Keratinocyte (primary cell): Measurements from ENCODE around the gene PAIP2. TPM values are rescaled to one million over a fixed set of nuclear protein-coding genes. Genes with fewer than 3 reads are reported as not detected.
A peak's percentile ranks its signal among the peaks of the same experiment; 100 is the strongest.

Experiments used
- DNase-seq: peaks from one replicate; pipeline ENCODE4 v3.0.0-alpha.2; 2011; ENCODE audit warnings: low read depth, missing footprints, low spot score
- FAIRE-seq: peaks from 2 replicates; lab custom pipeline; 2011; peaks lifted over from hg19 to GRCh38; lab: Jason Lieb, UNC
- H2AFZ ChIP-seq: 2 replicates; pipeline ENCODE4 v1.6.0; 2012; ENCODE audit warnings: low read length, control low read depth, inconsistent platforms; ENCODE audit not compliant: control insufficient read depth
- H3K27ac ChIP-seq: 2 replicates; pipeline ENCODE4 v1.5.1; 2011; ENCODE audit warnings: low read length; ENCODE audit not compliant: control insufficient read depth, insufficient read depth
- H3K27me3 ChIP-seq: 3 replicates; pipeline ENCODE4 v1.6.0; 2011; ENCODE audit warnings: low read length; ENCODE audit not compliant: control insufficient read depth, insufficient read depth; ENCODE audit errors: extremely low read depth
- H3K36me3 ChIP-seq, 2 experiments: 2 replicates in 1 of 2; 3 replicates in 1 of 2; pipeline ENCODE4 v1.5.1; 2011; ENCODE audit warnings: low read length in 2 of 2, mild to moderate bottlenecking in 1 of 2; ENCODE audit not compliant: control insufficient read depth in 2 of 2, insufficient read depth in 2 of 2; ENCODE audit errors: extremely low read depth in 1 of 2
- H3K4me1 ChIP-seq: 3 replicates; pipeline ENCODE4 v1.5.1; 2011; ENCODE audit warnings: low read length; ENCODE audit not compliant: control insufficient read depth, insufficient read depth; ENCODE audit errors: extremely low read depth
- H3K4me2 ChIP-seq: 3 replicates; pipeline ENCODE4 v1.6.0; 2011; ENCODE audit warnings: low read depth, low read length; ENCODE audit not compliant: control insufficient read depth, insufficient read depth; ENCODE audit errors: extremely low read depth
- H3K4me3 ChIP-seq, 3 experiments: fragments of 200-600 bp in 1 of 3; sonication (generic) in 1 of 3; 2 replicates in 2 of 3; 3 replicates in 1 of 3; pipeline ENCODE4 v1.5.1; 2011 to 2016; ENCODE audit warnings: low read length in 3 of 3, mild to moderate bottlenecking in 3 of 3, control low read depth in 2 of 3, inconsistent platforms in 1 of 3, low read depth in 1 of 3, mixed read lengths in 1 of 3, mixed run types in 1 of 3, moderate library complexity in 1 of 3; ENCODE audit not compliant: control insufficient read depth in 2 of 3, insufficient read depth in 2 of 3; ENCODE audit errors: extremely low read depth in 1 of 3
- H3K79me2 ChIP-seq: 2 replicates; pipeline ENCODE4 v1.6.0; 2012; ENCODE audit warnings: low read length; ENCODE audit not compliant: control insufficient read depth, insufficient read depth
- H3K9ac ChIP-seq: 3 replicates; pipeline ENCODE4 v1.6.0; 2011; ENCODE audit warnings: low read length; ENCODE audit not compliant: control insufficient read depth, insufficient read depth; ENCODE audit errors: extremely low read depth
- H3K9me1 ChIP-seq: 3 replicates; pipeline ENCODE4 v1.6.0; 2011; ENCODE audit warnings: low read length; ENCODE audit not compliant: control insufficient read depth, insufficient read depth; ENCODE audit errors: extremely low read depth
- H3K9me3 ChIP-seq: 2 replicates; pipeline ENCODE4 v1.5.1; 2012; ENCODE audit warnings: low read depth, low read length; ENCODE audit not compliant: control insufficient read depth
- H4K20me1 ChIP-seq: 3 replicates; pipeline ENCODE4 v1.6.0; 2011; ENCODE audit warnings: low read length; ENCODE audit not compliant: control insufficient read depth, insufficient read depth; ENCODE audit errors: extremely low read depth
- CTCF ChIP-seq, 3 experiments: IDR thresholded peaks in 1 of 3; conservative IDR thresholded peaks in 1 of 3; optimal IDR thresholded peaks in 1 of 3; 2 replicates in 2 of 3; 3 replicates in 1 of 3; pipeline versions ENCODE3 to v1.5.1; 2011; ENCODE audit warnings: low read length in 3 of 3, mild to moderate bottlenecking in 3 of 3, moderate library complexity in 2 of 3, control low read depth in 1 of 3, inconsistent platforms in 1 of 3; ENCODE audit not compliant: insufficient read depth in 2 of 3; ENCODE audit errors: extremely low read depth in 1 of 3
- EZH2 ChIP-seq: IDR thresholded peaks from one replicate; pipeline ENCODE4 v1.6.1; 2012; ENCODE audit warnings: inconsistent platforms, mild to moderate bottlenecking, low read length, moderate library complexity
- dilution Hi-C: fragments of 300-500 bp; cut with MboI; formaldehyde crosslinking; loops from one replicate; pipeline ENCODE4 v1.7.0; 2020; ENCODE audit warnings: low sequenced_read_pairs; ENCODE audit not compliant: extremely low pct_ligation_motif_present
- polyA plus RNA-seq, 5 experiments: library from polyadenylated mRNA; depleted of rRNA in 3 of 5; stranded (reverse) in 3 of 5; stranded (forward) in 1 of 5; unstranded in 1 of 5; fragments of >200 nt; gene quantifications; 1 replicate in 1 of 5; 2 replicates in 3 of 5; 3 replicates in 1 of 5; pipeline versions ENCODE4 v1.2.1 to v1.2.3, GENCODE V29; 2011 to 2012; ENCODE audit warnings: missing spikeins in 2 of 5, low read depth in 1 of 5, low replicate concordance in 1 of 5

The PAIP2 gene
- polyA plus RNA-seq, 1 donor (not counting 4 experiments of a cell fraction or from before 2014, with no cell fraction given): 65.6 TPM

DNA sequence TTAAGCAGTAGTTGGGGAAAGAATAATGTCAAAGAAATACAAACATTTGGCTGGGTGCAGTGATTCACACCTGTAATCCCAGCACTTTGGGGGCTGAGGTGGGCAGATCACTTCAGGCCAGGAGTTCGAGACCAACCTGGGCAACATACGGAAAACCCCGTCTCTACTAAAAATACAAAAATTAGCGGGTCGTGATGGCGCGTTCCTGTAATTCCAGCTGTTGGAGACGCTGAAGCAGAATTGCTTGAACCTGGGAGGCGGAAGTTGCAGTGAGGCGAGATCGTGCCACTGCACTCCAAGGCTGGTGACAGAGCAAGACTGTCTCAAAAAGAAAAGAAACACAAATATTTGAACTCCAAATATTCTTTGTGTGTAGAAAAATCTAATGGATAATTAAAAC, 43.4 kb upstream of the PAIP2 start:
- Histone ChIP-seq H3K9me3 (no peaks in the 10 kb centered on the region), H4K20me1 (peaks cover 57% of the 10 kb centered on the region), H3K79me2 (peaks cover 98% of the 10 kb centered on the region), H3K27ac (no peak overlapping the region), H2AFZ (no peak overlapping the region), H3K4me2 (peak overlapping the region; percentile 36), H3K27me3 (no peaks in the 10 kb centered on the region), H3K4me3 (no peak overlapping the region), H3K9ac (no peak overlapping the region), H3K36me3 (peaks cover 0 to 4% of the 10 kb centered on the region in 2 experiments), H3K9me1 (peaks cover 8% of the 10 kb centered on the region), H3K4me1 (peaks cover 17% of the 10 kb centered on the region)
- no peak for TF ChIP-seq EZH2
- no peak for TF ChIP-seq CTCF (optimal IDR thresholded peaks at IDR 0.05 in 1 of 3, IDR thresholded peaks at IDR 0.05 in 1 of 3, conservative IDR thresholded peaks at IDR 0.05 in 1 of 3; ENCODE audit: extremely low read depth in 1 of 3, insufficient read depth in 2 of 3, low read length in 3 of 3)
- FAIRE-seq (no peak), DNase-seq (no peak)
- dilution Hi-C loops: no loop called here

DNA sequence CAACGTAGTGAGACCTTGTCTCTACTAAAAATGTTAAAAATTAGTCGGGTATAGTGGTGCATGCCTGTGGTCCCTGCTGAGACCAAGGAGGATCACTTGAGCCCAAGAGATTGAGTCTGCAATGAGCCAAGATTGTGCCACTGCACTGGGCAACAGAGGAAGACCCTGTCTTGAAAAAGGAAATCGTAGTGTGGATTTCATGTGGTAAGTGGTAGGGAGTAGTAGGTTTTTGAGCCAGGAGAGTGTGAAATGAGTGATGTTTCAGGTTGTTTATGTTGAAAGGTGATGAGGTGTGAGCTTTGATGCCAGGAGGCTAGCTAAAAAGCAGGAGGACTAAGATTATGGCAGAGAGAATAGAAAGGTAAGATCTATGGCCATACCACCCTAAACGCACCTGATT, 42.2 kb upstream of the PAIP2 start:
- dilution Hi-C loops: no loop called here
- Histone ChIP-seq H2AFZ (no peak overlapping the region), H3K9me3 (no peaks in the 10 kb centered on the region), H3K4me3 (no peak overlapping the region), H4K20me1 (peaks cover 63% of the 10 kb centered on the region), H3K9ac (no peak overlapping the region), H3K27ac (no peak overlapping the region), H3K9me1 (peaks cover 8% of the 10 kb centered on the region), H3K27me3 (no peaks in the 10 kb centered on the region), H3K4me1 (peaks cover 17% of the 10 kb centered on the region), H3K79me2 (peaks cover 100% of the 10 kb centered on the region), H3K4me2 (no peak overlapping the region), H3K36me3 (peaks cover 0 to 4% of the 10 kb centered on the region in 2 experiments)
- TF ChIP-seq EZH2: no peak
- TF ChIP-seq CTCF (optimal IDR thresholded peaks at IDR 0.05 in 1 of 3, IDR thresholded peaks at IDR 0.05 in 1 of 3, conservative IDR thresholded peaks at IDR 0.05 in 1 of 3; ENCODE audit: extremely low read depth in 1 of 3, insufficient read depth in 2 of 3, low read length in 3 of 3): no peak
- FAIRE-seq (no peak), DNase-seq (no peak)
